G401.6 (cell line): ENCODE data around the gene INF2.

Experiments used
- FAIRE-seq: peaks from 2 replicates; lab custom pipeline; 2012; peaks lifted over from hg19 to GRCh38; lab: Jason Lieb, UNC

INF2 gene

GRCh38 chr14:104689881-104690711 is 678 bp downstream of the INF2 start:
- no peak for FAIRE-seq

GRCh38 chr14:104690861-104691455 is 1.5 kb downstream of the INF2 start:
- no peak for FAIRE-seq

- no peak for FAIRE-seq
These were observed 2.3 kb downstream of the INF2 start for GRCh38 chr14:104691546-104692260.

GRCh38 chr14:104692261-104692938 is 3.0 kb downstream of the INF2 start:
- FAIRE-seq, result no peak

GRCh38 chr14:104692939-104693315 is 3.5 kb downstream of the INF2 start:
- no peak for FAIRE-seq

- FAIRE-seq, result no peak
These were observed 4.3 kb downstream of the INF2 start for GRCh38 chr14:104693482-104694431.

- no peak for FAIRE-seq
These were observed 5.1 kb downstream of the INF2 start for GRCh38 chr14:104694475-104694950.

GRCh38 chr14:104694991-104695659 is 5.7 kb downstream of the INF2 start:
- FAIRE-seq, result no peak

GRCh38 chr14:104695660-104696000 is 6.2 kb downstream of the INF2 start:
- FAIRE-seq, result no peak

GRCh38 chr14:104696671-104697316 is 7.4 kb downstream of the INF2 start:
- no peak for FAIRE-seq

GRCh38 chr14:104697317-104697703 is 7.9 kb downstream of the INF2 start:
- FAIRE-seq, result no peak

- FAIRE-seq, result no peak
These were observed 8.6 kb downstream of the INF2 start for GRCh38 chr14:104697892-104698583.

GRCh38 chr14:104698688-104699425 is 9.4 kb downstream of the INF2 start:
- no peak for FAIRE-seq

- FAIRE-seq, result no peak
These were observed 10.0 kb downstream of the INF2 start for GRCh38 chr14:104699426-104699748.

- no peak for FAIRE-seq
These were observed 10.8 kb downstream of the INF2 start for GRCh38 chr14:104700225-104700651.

- no peak for FAIRE-seq
These were observed 11.4 kb downstream of the INF2 start for GRCh38 chr14:104700747-104701217.

GRCh38 chr14:104701383-104702076 is 12.1 kb downstream of the INF2 start:
- FAIRE-seq, result no peak

GRCh38 chr14:104702106-104702505 is 12.7 kb downstream of the INF2 start:
- FAIRE-seq, result no peak
